HG03066 (cell line): ENCODE data around the gene RGS11.

Experiments
- ATAC-seq: cut with Tn5 transposase; IDR thresholded peaks from one replicate; pipeline ENCODE4 v1.9.1; 2021; ENCODE audit warnings: low read depth; ENCODE audit not compliant: unreplicated experiment

The RGS11 gene

DNA sequence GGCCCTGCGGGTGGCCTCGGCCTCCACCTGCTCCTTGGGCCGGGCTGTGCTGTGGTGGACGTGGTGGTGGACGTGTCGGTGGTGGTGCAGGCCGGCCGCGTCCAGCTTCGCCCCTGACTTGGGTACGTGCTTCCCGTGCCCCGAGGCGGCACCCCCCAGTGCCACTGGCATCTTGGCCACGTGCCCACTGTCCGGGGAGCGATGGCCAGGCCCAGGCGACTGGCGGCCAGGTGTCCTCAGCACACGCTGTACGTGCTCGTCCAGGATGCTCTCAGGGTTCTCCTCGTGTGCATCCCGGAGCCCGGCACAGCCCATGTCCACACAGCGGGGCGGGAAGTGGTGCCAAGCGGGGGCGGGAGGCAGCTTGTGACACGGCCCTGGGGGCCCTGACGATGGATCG is 22.1 kb upstream of the RGS11 start:
- ATAC-seq: no peak

DNA sequence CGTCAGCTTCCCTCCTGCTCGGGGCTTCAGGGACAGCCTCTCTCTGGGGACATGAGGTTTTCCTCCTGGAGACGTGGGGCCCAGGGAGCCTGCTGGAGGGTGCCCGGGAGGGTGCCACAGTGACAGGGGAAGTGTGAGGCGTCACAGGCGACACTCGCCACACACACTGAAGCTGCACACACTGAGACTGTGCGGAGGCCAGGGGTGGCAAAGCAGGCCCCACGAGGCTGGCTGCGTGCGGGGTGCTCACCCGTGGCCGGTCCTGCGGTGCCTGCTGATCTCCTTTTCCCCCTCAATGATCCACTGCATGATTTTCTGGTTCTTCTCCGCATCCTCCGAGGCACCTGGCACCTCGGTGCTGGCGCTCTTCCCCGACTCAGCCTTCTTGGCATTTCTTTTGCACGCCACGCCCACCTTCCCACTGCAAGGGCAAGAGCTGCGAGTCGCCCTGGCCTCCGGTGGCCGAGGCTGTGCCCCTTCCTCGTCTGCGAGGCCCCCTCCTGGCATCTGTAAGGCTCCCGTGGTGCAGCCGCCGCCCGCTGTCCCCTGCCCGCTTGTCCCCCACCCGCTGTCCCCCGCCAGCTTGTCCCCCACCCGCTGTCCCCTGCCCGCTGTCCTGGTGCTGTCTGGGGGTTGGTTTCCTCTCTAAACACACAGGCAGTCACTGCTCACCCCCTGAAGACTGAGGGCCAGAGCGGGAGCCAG is 21.2 kb upstream of the RGS11 start:
- ATAC-seq: no peak

GRCh38 chr16:296276-296675 is 20.5 kb upstream of the RGS11 start:
- no peak for ATAC-seq

DNA sequence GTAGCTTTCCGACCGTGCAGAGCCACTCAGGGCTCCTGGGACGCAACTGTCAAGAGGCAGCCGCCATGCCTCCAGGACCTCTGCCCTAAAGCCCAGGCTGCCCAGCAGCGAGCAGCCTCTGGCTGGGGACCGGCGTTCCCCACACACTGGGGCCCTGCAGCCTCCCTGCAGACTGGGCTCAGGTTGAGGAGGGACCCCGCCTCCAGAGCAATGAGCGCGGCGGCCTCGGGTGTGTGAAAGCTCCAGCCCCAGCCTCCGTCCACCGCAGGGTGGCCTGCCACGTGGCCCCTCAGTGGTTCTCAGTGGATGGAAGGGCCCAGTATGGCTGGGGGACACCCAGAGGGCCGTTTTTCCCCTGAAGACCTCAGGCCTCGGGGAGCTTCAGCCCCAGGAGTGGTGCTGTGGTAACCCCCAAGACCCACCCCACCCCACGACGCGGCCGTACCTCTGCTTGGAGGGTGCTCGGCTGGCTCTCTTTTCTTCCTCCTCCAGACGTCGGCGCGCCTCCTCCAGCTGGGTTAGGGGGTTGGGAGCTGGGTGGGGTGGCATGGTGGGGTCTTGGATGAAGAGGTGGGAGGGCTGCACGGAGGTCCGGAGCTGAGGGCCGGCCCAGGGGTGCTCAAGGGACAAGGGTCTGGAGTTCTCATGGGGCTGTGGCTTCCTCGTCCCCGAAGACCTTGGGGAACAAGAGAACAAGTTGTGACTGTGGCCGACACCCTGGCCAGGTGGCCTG is 17.5 kb upstream of the RGS11 start:
- ATAC-seq: no peak

DNA sequence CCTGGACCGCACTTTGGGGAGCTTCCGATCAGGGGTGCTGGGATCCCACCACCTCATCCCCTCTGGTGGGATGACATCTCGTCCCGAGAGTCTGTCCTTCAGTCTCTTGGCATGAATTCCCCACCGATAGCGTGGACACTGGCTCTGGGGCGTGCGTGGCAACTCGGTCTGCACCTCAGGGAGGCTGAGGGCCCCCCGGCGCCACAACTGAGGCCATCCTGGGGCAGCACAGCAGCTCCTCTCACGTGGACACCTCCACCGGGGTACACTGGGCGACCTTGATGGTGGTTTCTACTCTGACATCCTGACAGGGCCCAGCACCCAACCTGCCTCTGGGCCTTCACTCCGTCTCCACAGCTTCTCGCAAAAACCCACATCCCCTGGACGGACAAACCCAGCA is 15.8 kb upstream of the RGS11 start:
- no peak for ATAC-seq

DNA sequence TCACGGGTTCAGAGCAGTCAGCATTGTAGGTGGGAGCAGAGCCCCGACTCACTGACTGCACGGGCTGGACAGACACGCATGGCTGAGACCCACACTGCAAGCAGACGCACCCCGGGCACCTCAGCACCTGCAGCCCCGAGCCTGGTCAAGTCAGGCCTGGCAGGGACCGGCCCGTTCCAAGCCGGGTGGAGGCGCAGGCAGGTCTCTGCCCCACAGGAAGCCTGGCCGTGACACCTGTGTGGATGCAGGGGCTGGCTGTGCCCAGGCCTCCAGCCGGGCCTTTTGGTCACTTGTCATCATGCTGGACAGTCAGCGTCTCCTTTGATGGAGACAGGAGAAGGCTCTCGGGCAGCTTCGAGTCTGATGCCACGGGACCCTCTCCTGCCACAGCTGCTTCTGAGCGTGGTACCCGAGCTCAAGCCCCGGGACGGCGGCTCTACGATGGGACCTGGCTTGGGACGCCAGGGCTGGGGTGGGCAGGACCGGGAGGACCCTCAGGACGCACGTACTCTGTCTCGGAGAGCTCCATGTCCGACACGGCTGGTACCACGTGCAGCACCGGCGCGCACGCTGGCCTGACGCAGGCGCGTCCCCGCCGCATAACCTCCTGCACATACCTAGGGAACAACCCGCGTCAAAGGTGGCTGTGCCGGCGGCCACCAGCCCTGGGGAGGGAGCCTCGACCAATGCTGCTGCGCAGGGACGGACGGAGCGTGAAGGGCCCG is 15.1 kb upstream of the RGS11 start:
- ATAC-seq: no peak

GRCh38 chr16:290015-290680 is 14.4 kb upstream of the RGS11 start:
- no peak for ATAC-seq

DNA sequence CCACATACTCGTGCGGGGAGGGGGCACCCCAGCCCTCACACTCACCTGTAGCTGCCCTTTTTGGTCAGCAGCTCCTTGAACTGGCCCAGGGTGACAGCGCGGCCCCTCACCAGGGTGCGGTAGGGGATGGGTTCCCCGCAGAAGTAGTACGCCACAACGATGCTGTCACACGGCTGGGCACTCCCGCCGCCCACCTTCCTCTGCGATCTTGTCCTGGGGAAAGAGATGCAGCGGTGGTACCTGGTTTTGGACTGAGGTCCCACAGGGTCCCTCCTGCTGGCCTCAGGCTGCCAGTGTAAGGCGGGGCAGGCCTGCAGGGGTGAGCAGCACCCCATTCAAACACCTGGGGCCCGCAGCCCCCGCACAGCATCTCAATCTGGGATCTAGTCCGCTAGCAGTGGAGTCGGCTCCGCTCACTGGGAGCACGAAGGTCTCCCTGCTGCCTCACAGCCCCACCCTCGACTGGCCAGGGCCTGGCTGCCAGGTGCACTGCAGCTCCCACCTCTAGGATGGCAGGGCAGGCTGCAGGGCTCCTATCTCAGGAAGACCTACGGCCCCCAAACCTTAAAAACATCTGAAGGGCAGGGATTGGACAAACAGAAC is 13.8 kb upstream of the RGS11 start:
- no peak for ATAC-seq

- no peak for ATAC-seq
Measured at GRCh38 chr16:287981-288920, 12.5 kb upstream of the RGS11 start.

GRCh38 chr16:287298-287811 is 11.6 kb upstream of the RGS11 start:
- ATAC-seq: no peak

GRCh38 chr16:286491-287297 is 10.9 kb upstream of the RGS11 start:
- ATAC-seq: no peak

DNA sequence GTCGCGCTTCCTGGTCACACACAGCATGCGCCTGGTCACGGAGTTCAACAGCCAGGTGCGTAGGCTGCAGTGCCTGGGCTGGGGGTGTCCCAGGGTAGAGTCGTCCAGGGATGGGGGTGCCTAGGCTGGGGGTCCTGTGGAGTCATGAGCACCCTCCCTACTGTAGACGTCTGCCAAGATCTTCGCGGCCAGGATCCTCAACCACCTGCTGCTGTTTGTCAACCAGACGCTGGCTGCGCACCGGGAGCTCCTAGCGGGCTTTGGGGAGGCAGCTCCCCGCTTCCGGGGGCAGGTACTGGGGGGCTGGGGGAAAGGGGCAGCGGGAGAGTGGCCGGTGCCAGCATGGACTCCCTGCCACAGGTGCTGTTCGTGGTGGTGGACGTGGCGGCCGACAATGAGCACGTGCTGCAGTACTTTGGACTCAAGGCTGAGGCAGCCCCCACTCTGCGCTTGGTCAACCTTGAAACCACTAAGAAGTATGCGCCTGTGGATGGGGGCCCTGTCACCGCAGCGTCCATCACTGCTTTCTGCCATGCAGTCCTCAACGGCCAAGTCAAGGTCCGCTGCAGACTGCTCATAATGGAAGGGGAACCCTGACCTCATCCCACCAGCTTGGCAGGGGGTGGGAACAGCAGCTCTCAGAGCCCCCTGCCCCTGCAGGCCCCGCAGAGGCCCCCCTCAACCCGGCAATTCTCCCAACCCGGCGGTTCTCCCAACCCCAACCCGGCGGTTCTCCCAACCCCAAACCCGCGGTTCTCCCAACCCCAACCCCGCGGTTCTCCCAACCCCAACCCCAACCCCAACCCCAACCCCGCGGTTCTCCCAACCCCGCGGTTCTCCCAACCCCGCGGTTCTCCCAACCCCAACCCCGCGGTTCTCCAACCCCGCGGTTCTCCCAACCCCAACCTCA is 9.7 kb upstream of the RGS11 start:
- no peak for ATAC-seq

DNA sequence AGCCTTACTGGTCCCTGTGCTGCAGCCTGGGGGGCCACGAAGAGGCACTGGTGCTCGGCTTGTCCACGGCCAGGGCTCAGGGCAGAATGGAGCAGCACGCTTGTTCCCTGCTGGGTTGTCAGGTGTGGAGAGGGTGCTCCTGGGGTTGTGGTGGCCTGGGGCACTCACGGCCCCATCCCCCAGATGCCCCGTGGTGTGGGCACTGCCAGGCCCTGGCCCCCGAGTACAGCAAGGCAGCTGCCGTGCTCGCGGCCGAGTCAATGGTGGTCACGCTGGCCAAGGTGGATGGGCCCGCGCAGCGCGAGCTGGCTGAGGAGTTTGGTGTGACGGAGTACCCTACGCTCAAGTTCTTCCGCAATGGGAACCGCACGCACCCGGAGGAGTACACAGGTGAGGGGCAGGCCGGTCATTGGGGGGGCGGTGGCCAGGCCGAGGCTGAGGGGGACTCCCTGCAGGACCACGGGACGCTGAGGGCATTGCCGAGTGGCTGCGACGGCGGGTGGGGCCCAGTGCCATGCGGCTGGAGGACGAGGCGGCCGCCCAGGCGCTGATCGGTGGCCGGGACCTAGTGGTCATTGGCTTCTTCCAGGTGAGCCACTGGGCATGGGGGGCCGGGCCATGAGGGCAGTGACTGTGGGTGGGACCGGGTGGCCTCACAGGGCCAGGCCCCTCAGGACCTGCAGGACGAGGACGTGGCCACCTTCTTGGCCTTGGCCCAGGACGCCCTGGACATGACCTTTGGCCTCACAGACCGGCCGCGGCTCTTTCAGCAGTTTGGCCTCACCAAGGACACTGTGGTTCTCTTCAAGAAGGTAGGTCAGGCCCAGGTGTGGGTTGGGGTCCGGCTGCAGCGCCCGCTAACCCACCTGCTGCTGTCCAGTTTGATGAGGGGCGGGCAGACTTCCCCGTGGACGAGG is 8.7 kb upstream of the RGS11 start:
- no peak for ATAC-seq

- ATAC-seq: no peak
Measured at GRCh38 chr16:283033-283805, 7.5 kb upstream of the RGS11 start, which contains the start of gene PDIA2. Gene PDIA2, plus strand, starts transcription at chr16:283164. Its CDS starts 6 bp downstream, at chr16:283170.

DNA sequence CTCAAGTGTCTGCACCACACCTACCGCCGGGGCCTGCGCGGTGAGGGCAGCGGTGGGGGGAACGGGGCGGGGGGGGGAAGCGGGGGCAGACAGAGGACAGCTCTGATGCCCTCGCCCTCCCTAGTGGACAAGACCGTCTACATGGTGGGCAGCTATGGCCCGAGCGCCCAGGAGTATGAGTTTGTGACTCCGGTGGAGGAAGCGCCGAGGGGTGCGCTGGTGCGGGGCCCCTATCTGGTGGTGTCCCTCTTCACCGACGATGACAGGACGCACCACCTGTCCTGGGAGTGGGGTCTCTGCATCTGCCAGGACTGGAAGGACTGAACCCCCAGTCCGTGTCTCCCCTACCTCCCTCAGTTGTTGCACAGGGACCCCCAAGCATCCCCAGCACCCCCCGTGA is 6.7 kb upstream of the RGS11 start:
- ATAC-seq: no peak
